ENCODE measurements around the gene TSC22D3.

Gene TSC22D3

DNA sequence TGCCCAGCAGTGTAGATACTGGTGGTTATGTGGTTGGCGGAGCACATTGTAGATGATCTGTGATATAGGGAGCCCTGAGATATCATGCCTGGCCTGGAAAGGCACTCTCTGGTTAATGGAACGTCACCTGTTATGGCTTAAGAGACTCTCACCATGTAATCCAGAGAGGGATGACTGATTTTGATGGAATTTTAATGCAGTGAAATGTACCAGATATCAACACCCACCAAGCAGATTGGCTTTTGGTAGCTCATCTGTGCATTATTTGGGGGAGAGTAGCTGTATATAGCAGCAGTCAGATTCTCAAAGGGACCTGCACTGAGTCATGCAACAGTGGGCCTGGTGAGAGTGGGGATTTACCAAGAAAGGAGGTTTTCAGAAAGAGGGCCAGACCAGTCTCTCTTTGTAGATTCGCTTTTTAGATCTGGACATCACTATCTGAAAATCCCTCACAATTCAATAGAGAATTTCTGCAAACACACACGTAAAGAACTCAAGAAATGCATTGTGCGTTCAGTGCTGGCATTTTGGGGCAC, 17.3 kb downstream of the TSC22D3 start:
- DNase-seq, result no peak

DNA sequence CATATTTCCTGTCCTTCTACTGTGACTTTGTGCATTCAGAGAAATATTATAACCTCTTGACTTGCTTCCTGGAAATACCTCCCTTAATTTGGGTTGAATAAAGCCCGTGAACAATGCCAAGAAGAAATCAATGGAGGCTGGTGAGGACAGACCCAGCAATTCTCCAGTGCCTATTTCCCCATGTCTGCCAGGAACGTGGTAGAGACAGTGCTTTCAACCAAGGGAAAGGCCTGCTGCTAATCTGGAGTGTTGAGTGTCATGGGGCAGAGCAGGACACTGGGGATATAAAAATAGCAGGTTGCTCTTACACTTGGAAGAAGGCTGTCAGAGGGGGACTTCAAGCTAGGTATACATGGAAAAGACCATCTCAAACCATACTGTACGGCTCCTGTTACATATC, 19.9 kb downstream of the TSC22D3 start:
- no peak for DNase-seq

DNA sequence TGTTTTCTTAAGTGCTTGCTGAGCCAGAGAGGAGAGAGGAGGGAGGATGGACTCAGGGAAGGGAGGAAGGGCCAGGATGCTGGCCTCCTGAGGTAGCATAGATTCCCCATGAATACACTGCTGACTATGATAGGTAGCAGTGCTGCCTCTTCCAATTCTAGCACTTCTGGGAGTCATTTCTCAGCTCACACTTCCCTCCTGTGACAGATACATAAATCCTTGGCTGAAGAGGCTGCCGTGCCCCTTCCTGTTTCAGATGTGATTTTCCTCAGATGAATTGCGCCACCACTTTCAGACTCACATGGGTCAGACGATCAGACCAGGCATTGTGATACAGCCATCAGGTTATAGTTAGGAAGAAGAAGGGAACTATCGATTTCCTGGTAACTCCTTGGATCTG, 22.4 kb downstream of the TSC22D3 start:
- no peak for DNase-seq

DNA sequence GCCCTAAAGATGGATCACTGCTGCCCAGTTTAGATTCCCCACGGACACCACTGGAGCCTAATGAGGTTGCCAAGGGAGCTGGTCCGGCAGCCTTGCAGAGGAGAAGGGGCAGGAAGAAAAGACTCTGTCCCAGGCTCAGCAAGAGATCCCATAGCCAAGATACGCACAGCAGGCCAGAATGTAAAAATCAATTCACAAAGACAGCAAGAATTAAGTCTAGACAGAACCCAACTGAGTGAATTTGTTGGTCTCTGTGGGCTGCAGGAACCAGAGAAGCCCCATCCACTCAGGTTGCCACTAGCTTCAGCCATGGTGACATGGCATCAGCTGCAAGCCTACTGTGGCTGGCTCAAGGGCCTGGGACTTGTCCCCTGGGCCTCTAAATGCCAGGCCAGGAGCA, 22.9 kb downstream of the TSC22D3 start:
- no peak for DNase-seq

DNA sequence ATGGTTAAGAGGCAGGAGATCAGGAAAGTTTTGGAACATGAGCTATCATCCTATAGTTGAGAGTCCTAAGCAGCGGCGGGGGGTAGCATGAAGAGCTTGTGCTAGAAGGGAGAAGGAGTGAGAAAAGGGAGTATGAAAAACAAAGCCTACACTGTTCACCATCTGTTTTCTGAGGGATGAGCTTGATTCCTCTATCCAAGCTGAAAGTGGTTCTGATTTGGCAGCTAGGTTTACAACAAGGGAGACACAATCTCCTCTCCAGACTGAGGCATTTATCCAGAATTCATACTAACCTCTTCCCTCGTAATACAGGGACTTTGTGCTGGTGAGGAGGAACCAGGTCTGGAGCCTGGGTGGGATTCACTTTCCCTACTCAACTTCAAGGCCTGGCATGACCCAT, 23.5 kb downstream of the TSC22D3 start:
- no peak for DNase-seq

DNA sequence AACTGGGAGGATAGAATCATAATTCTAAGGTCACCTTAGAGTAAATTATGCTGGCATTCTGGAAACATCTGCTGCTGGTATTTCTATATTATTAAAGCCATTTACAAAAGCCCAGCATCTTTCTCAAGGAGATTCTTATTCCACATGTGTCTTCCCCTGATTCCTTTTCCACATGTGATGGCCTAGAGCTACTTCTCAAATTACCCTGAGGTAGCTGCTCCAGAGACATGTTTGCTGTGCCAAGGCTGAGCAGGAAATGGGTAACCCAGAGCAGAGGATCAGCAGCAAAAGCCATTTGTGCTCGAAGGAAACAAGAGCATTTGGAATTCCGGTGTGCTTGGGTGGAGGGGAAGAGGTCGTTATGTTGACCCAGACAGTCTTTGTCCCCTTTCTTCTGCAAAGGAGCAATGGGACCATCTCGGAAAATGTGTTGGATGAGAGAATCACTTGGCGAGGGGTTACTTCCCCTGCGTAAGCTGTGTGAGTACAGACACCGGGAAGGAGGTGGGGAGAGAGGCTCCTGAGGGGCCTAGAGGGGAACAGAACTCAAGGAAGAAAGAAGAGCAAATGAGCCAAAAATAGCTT, 24.6 kb downstream of the TSC22D3 start:
- no peak for DNase-seq

DNA sequence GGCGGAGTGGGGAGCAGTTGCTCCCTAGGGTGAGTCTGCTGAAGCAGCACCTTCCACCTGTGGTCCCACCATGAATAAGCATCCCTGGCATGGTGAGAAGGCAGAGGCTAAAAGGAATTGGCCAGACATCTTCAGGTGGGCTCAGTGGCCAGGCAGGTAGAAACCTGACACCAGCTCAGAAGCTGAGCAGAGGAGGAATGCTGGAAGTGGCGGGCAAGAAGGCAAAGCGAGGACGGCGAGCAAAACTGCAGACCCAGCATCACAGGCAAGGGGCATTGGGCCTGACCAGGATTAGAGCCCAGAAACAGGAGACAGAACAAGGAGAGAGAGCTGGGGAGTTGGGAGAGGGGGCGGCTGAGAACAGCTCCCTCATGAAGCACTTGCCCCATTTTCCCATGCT, 25.3 kb downstream of the TSC22D3 start:
- DNase-seq, result no peak

DNA sequence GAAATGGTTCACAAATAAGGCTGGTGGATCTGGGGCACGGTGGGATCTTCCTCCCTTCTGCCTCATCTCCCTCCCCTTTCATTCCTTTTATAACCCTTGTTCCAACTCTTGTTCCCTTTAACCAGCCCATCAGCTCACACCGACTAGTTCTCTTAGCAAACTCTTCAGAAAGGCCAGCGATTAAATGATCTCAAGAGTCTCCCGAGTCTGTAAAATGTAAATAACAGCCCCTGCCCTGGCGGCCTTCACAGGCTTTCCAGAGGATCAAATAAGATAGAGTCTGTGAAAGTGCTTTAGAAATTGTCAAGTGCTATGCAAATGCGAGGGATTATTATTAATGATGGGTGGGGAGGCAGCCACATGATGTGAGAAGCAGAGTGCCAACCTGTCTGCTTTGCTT, 27.1 kb downstream of the TSC22D3 start:
- no peak for DNase-seq

DNA sequence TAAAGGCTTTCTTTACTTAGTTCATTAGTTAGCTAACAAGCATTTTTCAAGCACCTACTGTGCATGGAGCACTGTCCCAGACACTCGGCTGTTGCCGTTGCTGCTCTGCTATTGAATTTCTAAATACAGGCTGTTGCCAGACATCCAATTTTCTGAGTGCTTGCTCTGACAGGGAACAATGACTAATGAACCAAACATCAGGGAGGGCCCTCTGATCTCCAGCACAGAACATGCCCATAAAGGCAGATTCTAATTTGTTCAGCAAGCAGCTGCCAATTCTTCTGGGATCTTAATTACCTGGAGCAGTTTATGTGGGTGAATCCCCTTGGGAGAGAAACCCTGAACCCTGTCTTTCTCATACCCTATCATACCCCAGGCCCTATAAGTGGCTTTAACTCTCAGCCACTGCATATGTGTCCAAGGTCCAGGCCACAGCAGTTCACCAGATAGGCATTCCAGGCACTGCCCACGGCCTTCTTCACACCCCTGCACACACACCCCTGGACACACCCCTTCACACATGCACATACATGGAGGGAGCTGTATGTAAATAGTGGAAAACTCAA, 27.9 kb downstream of the TSC22D3 start:
- no peak for DNase-seq

DNA sequence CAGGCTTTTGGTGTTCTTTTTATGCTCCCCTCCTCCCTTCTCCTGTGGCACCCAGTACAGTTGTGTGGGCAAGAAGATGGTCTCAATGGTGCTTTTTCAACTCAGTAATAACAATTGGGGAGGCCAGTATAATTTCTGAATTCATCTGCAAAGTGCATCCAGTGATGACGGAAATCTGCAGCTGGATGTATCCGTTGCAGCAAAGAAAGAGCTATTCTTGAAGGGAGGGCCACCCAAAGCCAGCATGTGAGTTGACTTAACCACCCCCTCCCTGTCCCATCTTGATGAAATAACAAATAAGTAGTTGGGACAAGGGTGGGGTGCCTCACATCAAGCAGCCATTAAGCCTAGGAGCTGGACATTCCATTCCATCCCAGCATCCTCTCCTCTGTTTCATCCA, 30.7 kb downstream of the TSC22D3 start:
- no peak for DNase-seq

DNA sequence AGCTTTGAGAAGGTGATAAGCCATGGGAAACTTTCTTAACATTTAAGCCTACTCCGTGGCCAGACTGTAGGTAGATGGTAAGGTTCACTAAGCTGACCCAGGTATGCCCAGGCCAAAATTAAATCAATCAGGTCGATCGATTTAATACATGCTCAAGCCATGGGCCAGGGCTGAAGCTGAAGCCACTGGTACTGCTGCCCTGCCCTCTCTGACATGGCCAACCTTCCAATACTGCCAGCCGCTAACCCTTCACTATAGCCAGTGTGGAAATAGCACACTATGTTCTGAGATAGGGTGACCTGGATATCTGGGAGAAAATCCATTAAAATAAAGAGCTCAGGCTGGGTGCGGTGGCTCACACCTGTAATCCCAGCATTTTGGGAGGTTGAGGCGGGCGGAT, 31.6 kb downstream of the TSC22D3 start:
- DNase-seq, result no peak

DNA sequence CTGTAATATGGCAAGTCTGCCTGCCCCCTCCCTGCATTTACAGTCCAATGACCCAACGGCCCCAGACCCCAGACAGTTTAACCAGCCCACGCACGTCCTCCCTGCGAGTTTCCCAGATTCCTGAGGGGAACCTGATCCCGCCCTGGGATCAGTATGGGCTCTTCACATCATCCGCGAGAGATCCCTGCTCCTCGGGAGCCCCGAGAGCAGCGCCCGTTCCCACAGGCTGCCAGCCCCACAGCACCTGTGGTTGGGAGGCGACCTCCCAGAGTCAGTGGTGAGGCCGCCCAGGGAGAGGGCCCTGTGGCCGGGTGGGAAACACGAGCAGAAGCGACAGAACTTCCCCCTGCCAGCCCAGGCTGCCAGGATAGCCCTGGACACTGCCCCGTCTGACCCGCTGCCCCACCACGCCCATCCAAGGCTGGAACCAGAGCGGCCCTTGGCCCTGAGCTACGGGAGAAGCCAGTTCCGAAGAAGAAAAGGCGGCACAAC, 32.8 kb downstream of the TSC22D3 start:
- no peak for DNase-seq

DNA sequence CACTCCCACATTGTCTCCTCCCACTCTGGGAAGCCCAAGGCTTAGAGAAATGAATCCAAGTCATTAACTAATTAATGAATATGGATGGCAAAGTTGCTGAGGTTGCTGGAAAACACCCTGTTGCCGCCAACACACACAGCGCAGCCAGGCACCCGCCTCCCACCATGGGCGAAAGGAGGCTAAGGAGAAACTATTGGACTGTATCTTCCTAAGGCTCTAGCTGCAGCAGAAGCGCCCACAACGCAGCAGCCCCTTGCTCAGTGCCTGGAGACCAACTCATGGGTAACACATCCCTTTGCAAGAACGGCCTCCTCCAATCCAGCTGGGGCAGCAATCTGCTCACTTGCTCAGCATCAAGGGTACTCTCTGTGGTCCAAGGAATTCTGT, 34.2 kb downstream of the TSC22D3 start:
- DNase-seq, result peak; percentile 2

DNA sequence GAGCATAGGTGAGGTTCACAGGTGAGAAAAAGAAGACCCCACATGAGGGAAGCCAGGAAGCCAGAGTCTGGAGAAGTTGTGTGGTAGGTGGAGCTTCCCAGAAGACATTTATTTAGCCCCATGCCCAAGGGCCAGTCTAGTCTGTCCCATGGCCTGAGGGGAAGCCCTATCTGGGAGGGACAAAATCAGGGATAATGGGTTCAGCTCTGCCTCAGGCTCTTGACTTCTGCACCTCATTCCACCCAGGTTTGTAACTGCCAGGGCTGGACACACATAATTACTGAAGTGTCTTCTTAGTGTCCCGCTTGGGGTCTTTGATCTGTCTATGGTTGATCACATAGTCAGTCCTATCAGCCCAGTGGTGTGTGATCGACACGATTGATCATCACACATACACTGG, 36.0 kb downstream of the TSC22D3 start:
- no peak for DNase-seq

DNA sequence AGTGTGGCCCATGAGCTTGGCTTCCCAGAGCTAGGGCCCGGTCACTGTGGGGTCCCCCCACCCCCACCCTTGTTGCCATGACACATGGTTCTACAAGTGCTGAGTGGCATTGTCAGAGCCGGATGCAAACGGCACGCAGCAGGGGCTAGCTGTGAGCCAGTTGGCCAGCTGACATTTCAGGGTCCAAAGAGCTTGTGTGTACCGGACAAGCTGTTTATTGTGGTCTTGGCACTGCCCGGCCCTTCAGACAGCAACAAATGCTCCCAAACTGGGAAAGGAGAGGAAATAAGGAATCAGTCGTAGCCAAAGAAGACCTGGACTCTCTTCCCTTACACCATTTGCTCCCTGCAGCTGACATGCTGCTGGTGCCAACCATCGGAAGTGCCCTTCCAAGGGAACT, 36.8 kb downstream of the TSC22D3 start:
- no peak for DNase-seq

DNA sequence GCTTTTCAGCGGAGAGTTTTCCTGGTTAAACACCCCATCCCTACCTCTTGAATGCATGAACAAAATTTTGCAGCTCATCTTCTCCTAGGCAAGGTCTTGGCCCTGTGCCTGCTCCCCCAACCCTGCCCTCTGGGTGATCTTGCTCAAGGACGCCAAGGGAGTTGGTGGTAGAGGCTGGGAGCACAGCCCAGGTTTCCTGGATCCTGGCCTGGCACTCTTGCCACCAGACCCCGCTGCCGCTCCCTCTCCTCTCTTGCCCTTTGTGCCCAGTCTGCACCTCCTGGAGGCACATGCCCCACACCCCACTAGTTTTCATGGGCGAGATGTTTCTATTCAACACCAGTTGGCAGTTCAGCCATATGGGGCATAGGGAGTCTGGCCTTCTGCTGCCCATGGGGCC, 37.3 kb downstream of the TSC22D3 start:
- no peak for DNase-seq

DNA sequence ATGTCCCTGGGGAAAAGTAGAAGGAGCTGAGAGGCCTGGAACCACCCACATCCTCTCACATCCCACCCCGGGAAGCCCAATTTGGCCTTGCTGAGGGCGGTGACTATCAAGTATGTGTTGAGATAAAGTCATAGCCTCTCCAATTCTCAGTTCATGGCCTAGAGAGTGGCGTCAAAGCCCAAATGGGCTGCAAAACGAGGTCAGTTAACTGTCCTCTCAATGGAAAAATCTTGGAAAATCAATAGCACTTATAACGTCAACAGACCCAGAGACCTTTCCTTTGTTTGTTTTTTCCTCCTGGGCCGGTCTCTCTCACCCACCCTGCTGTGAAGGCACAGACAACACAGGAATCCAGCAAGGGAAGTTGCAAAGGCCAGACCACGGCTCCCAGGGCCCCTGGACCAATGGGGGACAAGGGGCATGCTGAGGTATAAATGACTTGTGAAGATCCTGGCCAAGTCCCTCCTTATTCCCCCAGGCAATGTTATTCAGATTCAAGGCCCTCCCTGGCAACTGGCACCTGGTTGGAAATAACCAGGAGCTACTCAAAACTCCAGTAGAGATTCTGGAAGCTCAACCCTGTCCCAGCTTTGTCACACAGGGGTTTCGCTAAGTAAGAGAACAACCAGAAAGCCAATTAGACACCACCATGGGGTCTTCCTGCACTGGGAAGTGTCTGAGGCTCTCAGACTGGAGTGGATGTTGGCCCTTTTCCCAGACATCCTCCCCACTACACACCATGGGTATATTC, 38.6 kb downstream of the TSC22D3 start:
- no peak for DNase-seq

DNA sequence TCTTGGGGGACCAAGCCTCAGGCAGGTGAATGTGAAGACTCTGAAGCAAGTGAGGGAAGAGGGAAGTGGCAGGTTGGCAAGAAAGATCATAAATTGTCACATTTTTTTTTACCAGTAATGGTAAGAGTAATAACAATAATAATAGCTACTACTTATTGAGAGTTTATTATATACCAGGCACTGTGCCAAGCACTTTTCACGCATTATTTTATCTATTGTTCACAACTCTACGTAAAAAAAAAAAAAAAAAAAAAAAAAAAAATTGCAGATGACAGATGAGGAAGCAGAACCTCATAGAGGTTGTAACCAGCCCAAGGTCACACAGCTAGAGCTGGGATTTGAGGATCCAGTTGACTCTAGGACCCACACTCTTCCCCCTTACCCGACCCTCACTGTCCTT, 40.9 kb downstream of the TSC22D3 start:
- no peak for DNase-seq

DNA sequence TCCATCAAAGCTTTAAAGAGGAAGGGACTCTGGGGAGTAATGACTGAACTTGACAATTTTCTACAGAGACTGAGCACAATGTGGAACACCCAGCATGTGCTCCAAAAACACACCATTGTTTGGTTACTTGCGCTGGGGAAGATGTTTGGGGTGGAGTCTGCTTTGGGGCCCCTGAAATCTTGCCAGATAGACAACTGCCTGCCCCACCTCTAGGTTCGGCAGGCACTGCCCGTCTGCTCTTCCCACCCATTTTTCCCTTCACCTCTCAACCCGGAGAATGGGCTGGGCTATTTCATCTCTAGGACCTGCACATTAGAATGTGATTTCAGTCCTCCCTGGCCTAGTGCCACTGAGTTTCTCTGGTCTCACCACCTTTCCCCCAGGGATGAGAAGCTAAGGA, 41.9 kb downstream of the TSC22D3 start:
- DNase-seq, result no peak

DNA sequence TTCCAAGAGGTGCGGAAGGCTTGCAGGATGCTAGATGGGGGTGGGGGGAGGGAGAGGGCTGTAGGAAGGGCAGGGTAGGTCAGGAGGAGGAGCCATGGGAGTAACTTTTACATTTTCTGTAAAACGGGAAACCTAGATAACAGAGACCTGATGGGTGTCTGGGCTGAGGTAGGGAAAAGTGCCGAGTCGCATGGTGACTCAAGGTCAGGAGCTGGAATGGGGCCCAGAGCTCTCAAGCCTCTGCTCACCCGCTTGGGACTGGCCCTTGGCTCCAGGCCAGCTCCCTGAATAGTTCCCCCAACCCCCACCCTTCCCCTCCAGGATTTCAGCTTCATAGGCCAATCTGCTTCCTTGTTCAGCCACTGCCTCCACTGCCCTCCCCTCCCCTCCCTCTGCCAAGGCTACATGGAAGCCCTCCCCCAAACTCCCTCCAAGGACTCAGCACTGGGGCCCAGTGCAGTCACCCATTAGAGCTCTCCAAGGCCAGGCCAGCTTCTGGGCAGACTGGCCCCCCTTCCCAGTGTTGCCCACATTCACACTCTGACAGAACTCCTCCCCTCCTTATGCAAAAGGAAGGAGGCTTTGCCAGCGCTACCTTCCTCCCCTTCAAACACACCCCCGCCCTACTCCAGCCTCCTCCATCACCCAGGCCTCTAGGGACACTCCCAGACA, 43.6 kb downstream of the TSC22D3 start:
- DNase-seq, result no peak

DNA sequence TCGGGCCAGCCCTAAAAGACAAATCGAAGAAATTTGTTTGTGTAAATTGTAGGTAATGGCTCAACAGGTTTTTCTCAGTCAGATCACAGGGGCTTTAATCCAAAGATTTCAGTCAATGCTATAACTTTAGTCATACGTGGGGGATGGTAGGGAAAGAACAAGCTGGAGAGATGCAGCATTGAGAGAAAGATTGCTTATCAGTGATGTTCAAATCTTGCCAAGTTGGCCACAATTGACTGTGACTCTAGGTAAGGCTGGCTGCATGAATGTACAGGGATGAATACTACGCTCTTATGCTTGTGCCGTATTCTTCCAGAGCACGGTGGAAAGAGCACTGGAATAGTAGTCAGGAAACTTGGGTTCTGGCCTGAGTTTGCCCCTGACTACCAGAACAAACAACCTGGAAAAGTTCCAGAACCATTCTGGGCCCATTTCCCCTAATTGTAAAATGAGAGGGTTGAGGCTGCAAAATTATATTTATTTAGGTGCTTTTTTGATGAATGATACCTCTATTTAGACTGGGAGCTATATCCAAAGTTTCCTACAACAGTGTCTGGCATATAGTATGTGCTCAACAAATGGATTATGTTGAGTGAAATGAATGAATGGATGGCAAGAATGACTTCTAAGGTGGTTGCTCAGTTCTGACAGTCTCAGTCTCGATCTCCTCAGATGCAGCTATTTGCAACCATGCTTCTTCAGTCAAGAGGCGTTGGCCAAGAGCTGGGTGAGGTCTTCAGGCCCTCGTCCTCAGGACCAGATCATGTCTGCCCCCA, 44.4 kb downstream of the TSC22D3 start:
- no peak for DNase-seq

DNA sequence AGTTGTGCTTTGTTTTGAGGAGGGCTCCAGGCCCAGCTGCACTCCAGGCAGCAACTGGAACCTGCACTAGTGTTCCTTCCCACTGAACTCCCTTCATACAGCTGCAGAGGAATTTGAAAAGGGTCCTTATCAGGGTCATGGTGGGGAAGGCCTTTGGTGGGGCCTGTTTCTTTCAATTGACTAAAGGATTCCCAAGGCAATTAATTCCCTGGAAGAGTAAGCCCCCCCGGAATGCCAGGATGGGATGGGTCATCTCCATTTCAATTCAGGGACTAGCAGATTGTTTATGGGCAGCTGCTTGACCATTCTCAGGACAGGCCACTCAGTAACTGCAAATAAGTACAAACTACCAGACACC, 45.3 kb downstream of the TSC22D3 start:
- no peak for DNase-seq
